Measurements from ENCODE around the gene ZNF569. TPM values are rescaled to one million over a fixed set of nuclear protein-coding genes. Genes with fewer than 3 reads are reported as not detected.

ZNF569 gene
- total and polyA plus RNA-seq, 2 of the 13 experiments (the other 11 are each of a cell fraction or from before 2014, with no cell fraction given) = 1.4 to 5.7 TPM

- FAIRE-seq (no peak), DNase-seq (ENCODE audit: low spot score) (no peak), ATAC-seq (no peak)
- Histone ChIP-seq H2AFZ (ENCODE audit: low read length) (peak overlapping the region; percentile 89), H3K36me3 (replicated peaks in 1 of 2; ENCODE audit: control insufficient read depth in 1 of 2, insufficient read depth in 2 of 2, low read length in 2 of 2) (peaks cover 0 to 11% of the 10 kb centered on the region in 2 experiments; a peak in 1 of 5 replicates), H3K27ac (ENCODE audit: extremely low read length, insufficient read depth, low read length) (peak overlapping the region; percentile 89), H3K4me1 (ENCODE audit: insufficient read depth, low read length) (peaks cover 30% of the 10 kb centered on the region), H3K9me3 (ENCODE audit: low read length) (peaks cover 13% of the 10 kb centered on the region), H3K27me3 (ENCODE audit: control insufficient read depth in 1 of 2, insufficient read depth in 2 of 2, low read length in 2 of 2) (no peaks in the 10 kb centered on the region; a peak in 1 of 5 replicates), H4K20me1 (ENCODE audit: insufficient read depth, low read length) (no peaks in the 10 kb centered on the region), H3K4me2 (ENCODE audit: low read depth, low read length) (peak overlapping the region; percentile 78), H3K79me2 (ENCODE audit: insufficient read depth, low read length) (no peaks in the 10 kb centered on the region), H3K9ac (ENCODE audit: insufficient read depth, low read depth, low read length) (peak overlapping the region; percentile 83), H3K4me3 (replicated peaks in 1 of 3; ENCODE audit: insufficient read depth in 1 of 3, low read depth in 2 of 3, low read length in 3 of 3) (peak overlapping the region; percentile 76 to 97 (median 89))
- 83% methylated on average over 18 of the region's 18 CpGs for WGBS (ENCODE audit: low lambda C conversion rate)
- POLR2A ChIA-PET = interaction anchor here (0.7 to 1.6 kb wide), 9 partner anchors 39 to 801 kb away, joined by 3 to 12 read pairs (median 4); partner anchors contain the start of genes ZNF383, ZNF420, ZNF461 and ZNF527
- CTCF ChIA-PET (ENCODE audit: low intra/inter-chr PET ratio, low total read pairs) = no interaction called here
- BruUV-seq (replicated peaks) = TSS peak; percentile 63
- in situ Hi-C loops (cut with HindIII; ENCODE audit: extremely low pct_ligation_motif_present, low pct_unique_long_range_greater_than_20kb) = no loop called here
- intact Hi-C loops (cut with micrococcal nuclease; ENCODE audit: unreplicated experiment) = loop anchor here (2.0 to 10.0 kb wide), 5 partner anchors 95 to 550 kb away; partner anchors contain the start of genes ZFP30, ZNF527, ZNF540 and ZNF568
- no peak for TF ChIP-seq MAFF (IDR thresholded peaks at IDR 0.05; ENCODE audit: low read depth, low read length)
- 0 out of 2 replicates have a peak, but pooled peaks have one; percentile 7 for TF ChIP-seq ZMAT5 (CRISPR knock-in tag; IDR thresholded peaks at IDR 0.05; ENCODE audit: borderline replicate concordance, low read depth)
- no peak for TF ChIP-seq ZNF17 (CRISPR knock-in tag; IDR thresholded peaks at IDR 0.05)
- TF ChIP-seq ZXDC (CRISPR knock-in tag; IDR thresholded peaks at IDR 0.05) = peak; percentile 7; the same call in 1 of the 2 replicates
- no peak for TF ChIP-seq MED1 (CRISPR knock-in tag; IDR thresholded peaks at IDR 0.05)
- TF ChIP-seq ZFP41 (CRISPR knock-in tag; IDR thresholded peaks at IDR 0.05; ENCODE audit: borderline replicate concordance) = 0 out of 2 replicates have a peak, but pooled peaks have one; percentile 50
- 0 out of 2 replicates have a peak, but pooled peaks have one; percentile 51 for TF ChIP-seq CREM (IDR thresholded peaks at IDR 0.05)
- no peak for TF ChIP-seq CREM (CRISPR knock-in tag; IDR thresholded peaks at IDR 0.05)
- TF ChIP-seq, protein P1, sequence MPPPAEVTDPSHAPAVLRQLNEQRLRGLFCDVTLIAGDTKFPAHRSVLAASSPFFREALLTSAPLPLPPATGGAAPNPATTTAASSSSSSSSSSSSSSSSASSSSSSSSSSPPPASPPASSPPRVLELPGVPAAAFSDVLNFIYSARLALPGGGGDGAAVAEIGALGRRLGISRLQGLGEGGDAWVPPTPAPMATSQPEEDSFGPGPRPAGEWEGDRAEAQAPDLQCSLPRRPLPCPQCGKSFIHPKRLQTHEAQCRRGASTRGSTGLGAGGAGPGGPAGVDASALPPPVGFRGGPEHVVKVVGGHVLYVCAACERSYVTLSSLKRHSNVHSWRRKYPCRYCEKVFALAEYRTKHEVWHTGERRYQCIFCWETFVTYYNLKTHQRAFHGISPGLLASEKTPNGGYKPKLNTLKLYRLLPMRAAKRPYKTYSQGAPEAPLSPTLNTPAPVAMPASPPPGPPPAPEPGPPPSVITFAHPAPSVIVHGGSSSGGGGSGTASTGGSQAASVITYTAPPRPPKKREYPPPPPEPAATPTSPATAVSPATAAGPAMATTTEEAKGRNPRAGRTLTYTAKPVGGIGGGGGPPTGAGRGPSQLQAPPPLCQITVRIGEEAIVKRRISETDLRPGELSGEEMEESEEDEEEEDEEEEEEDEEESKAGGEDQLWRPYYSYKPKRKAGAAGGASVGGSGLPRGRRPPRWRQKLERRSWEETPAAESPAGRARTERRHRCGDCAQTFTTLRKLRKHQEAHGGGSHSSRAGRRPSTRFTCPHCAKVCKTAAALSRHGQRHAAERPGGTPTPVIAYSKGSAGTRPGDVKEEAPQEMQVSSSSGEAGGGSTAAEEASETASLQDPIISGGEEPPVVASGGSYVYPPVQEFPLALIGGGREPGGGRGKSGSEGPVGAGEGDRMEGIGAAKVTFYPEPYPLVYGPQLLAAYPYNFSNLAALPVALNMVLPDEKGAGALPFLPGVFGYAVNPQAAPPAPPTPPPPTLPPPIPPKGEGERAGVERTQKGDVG (CRISPR knock-in tag; IDR thresholded peaks at IDR 0.05; ENCODE audit: borderline replicate concordance) = 0 out of 2 replicates have a peak, but pooled peaks have one; percentile 21
- TF ChIP-seq ZNF501 (CRISPR knock-in tag; IDR thresholded peaks at IDR 0.05) = 0 out of 2 replicates have a peak, but pooled peaks have one; percentile 23
- 0 out of 2 replicates have a peak, but pooled peaks have one; percentile 40 for TF ChIP-seq ZNF142 (CRISPR knock-in tag; IDR thresholded peaks at IDR 0.05)
Observed at GRCh38 chr19:37467608-37468090, 405 bp upstream of the ZNF569 start.

Data from HepG2 (cell line).